Activated CD4-positive, alpha-beta memory T cell treated with anti-CD3 and anti-CD28 coated beads for 36 hours (primary cell): ENCODE data around the gene YARS2. TPM values are rescaled to one million over a fixed set of nuclear protein-coding genes. Genes with fewer than 3 reads are reported as not detected.

Experiments
- CTCF ChIA-PET: fragments of 350-600 bp; sonication (Branson Sonifier 250); formaldehyde crosslinking; loops from one replicate; lab custom pipeline; 2021; ENCODE audit warnings: antibody characterized with exemption, inconsistent platforms; lab: Charles Lee
- POLR2A ChIA-PET: fragments of 350-600 bp; sonication (Branson Sonifier 250); formaldehyde crosslinking; loops from one replicate; lab custom pipeline; 2021; ENCODE audit warnings: antibody characterized with exemption; lab: Charles Lee
- DNase-seq: peaks from one replicate; pipeline ENCODE4 v3.0.0-alpha.2; 2020
- H3K27ac Mint-ChIP-seq: one replicate; pipeline ENCODE4 v1.8.0; 2021; ENCODE audit warnings: mixed read lengths
- H3K27me3 Mint-ChIP-seq: one replicate; pipeline ENCODE4 v1.8.0; 2021; ENCODE audit warnings: mixed read lengths
- H3K36me3 Mint-ChIP-seq: one replicate; pipeline ENCODE4 v1.8.0; 2021; ENCODE audit warnings: mixed read lengths
- H3K4me1 Mint-ChIP-seq: one replicate; pipeline ENCODE4 v1.8.0; 2021; ENCODE audit warnings: low read depth, mixed read lengths
- H3K4me3 Mint-ChIP-seq: one replicate; pipeline ENCODE4 v1.8.0; 2021; ENCODE audit warnings: mild to moderate bottlenecking, mixed read lengths
- H3K9me3 Mint-ChIP-seq: one replicate; pipeline ENCODE4 v1.8.0; 2021; ENCODE audit warnings: mixed read lengths
- intact Hi-C: fragments of 100-400 bp; cut with micrococcal nuclease; formaldehyde crosslinking; loops from one replicate; pipeline ENCODE4 v1.15.1; 2023
- total RNA-seq, 2 experiments: library from RNA; stranded (reverse); gene quantifications; one replicate each; pipeline ENCODE4 v1.2.3, GENCODE V29; 2021

YARS2 gene
- total RNA-seq, 2 experiments from 2014 or later: 23.1 to 28.4 TPM

DNA sequence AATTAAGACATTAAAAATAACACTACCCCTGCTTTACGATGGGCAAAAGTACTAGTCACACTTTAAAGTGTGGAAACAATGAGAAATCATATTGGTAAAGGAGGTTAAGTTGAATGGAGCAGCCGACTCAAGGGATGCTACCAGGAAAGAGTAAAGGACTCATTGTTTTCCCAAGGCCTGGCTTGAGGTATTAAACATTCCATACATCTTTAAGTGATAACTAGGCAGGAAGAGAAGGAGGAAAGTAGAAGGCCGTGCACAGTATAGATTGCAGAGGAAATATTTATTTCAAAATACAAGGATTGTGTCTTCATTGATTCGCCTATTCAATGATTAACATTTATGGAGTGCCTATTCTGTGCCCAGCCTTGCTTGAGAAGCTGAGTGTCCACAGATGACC lies 20.6 kb upstream of the YARS2 start:
- H3K27me3 Mint-ChIP-seq: peaks cover 12% of the 10 kb centered on the region
- DNase-seq: no peak
- H3K4me3 Mint-ChIP-seq: no peak overlapping the region
- CTCF ChIA-PET: interaction anchor here (1.4 kb wide), 1 partner anchor 20 kb away, joined by 3 read pairs; the partner anchor contains the start of gene YARS2
- H3K36me3 Mint-ChIP-seq: no peaks in the 10 kb centered on the region
- intact Hi-C loops: no loop called here
- POLR2A ChIA-PET: no interaction called here
- no peaks in the 10 kb centered on the region for H3K9me3 Mint-ChIP-seq
- no peaks in the 10 kb centered on the region for H3K4me1 Mint-ChIP-seq
- no peak overlapping the region for H3K27ac Mint-ChIP-seq

- intact Hi-C loops: no loop called here
- Mint-ChIP-seq H3K27ac (no peak overlapping the region), H3K4me1 (no peaks in the 10 kb centered on the region), H3K4me3 (no peak overlapping the region), H3K9me3 (no peaks in the 10 kb centered on the region), H3K27me3 (peaks cover 14% of the 10 kb centered on the region), H3K36me3 (no peaks in the 10 kb centered on the region)
- DNase-seq: no peak
- ChIA-PET CTCF (interaction anchor here (0.8 kb wide), 1 partner anchor 13 kb away, joined by 3 read pairs; no protein-coding TSS in a partner anchor), POLR2A (no interaction called here)
Measured at GRCh38 chr12:32773691-32774090, 18.0 kb upstream of the YARS2 start.

DNA sequence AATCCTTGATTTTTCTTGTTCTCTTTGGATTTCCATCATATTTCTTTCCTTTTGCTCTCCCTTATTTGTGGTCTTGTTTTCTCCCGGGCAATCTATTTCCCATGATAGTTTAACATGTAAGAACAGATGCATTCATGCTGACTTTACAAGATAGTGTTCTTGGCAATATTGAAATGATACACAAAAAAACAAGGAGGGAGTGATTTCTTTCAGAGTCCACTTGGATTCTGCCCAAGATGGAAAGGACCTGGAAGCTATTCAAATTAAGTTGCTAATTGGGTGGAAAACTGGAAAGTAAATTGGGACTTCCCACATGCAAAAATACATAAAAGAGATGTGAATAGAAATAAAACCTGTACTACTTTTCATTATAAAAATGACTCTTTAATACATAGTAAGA lies 14.4 kb upstream of the YARS2 start:
- Mint-ChIP-seq H3K4me3 (no peak overlapping the region), H3K36me3 (no peaks in the 10 kb centered on the region), H3K9me3 (no peaks in the 10 kb centered on the region), H3K27ac (no peak overlapping the region), H3K27me3 (peaks cover 16% of the 10 kb centered on the region), H3K4me1 (no peaks in the 10 kb centered on the region)
- DNase-seq: no peak
- intact Hi-C loops: no loop called here
- POLR2A ChIA-PET: no interaction called here
- CTCF ChIA-PET: no interaction called here

GRCh38 chr12:32768518-32768917 lies 12.8 kb upstream of the YARS2 start:
- peaks cover 13% of the 10 kb centered on the region for H3K27me3 Mint-ChIP-seq
- no peaks in the 10 kb centered on the region for H3K4me1 Mint-ChIP-seq
- intact Hi-C loops: no loop called here
- ChIA-PET CTCF (interaction anchor here (1.5 kb wide), 1 partner anchor 12 kb away, joined by 6 read pairs; no protein-coding TSS in a partner anchor), POLR2A (no interaction called here)
- no peak overlapping the region for H3K27ac Mint-ChIP-seq
- DNase-seq: no peak
- H3K36me3 Mint-ChIP-seq: no peaks in the 10 kb centered on the region
- no peaks in the 10 kb centered on the region for H3K9me3 Mint-ChIP-seq
- no peak overlapping the region for H3K4me3 Mint-ChIP-seq

- no peaks in the 10 kb centered on the region for H3K36me3 Mint-ChIP-seq
- H3K9me3 Mint-ChIP-seq: no peaks in the 10 kb centered on the region
- no peak overlapping the region for H3K4me3 Mint-ChIP-seq
- H3K27ac Mint-ChIP-seq: no peak overlapping the region
- CTCF ChIA-PET: interaction anchor here (0.6 kb wide), 1 partner anchor 1187 kb away, joined by 3 read pairs; no protein-coding TSS in a partner anchor
- no peaks in the 10 kb centered on the region for H3K4me1 Mint-ChIP-seq
- intact Hi-C loops: no loop called here
- peaks cover 16% of the 10 kb centered on the region for H3K27me3 Mint-ChIP-seq
- DNase-seq: no peak
- POLR2A ChIA-PET: no interaction called here
Measured at GRCh38 chr12:32765906-32766305, 10.2 kb upstream of the YARS2 start.

DNA sequence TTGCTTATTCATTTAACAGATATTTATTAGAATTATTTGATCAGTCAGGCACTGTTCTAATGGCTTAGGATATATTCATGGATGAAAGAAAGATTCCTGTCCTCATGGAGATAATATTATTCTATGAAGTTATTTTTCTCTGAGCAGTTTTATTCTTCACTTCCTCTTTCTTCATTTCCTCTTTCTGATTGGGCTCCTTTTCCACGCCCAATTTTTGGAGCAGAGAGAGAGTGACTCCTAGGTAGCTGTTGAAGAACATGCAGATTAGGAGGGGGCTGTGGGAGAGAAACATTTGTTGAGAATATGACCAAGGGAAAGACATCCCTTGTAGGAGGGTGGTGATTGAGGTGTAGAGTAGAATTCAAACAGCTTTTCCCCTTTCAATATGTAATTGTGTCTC lies 6.0 kb upstream of the YARS2 start:
- Mint-ChIP-seq H3K27me3 (peaks cover 4% of the 10 kb centered on the region), H3K36me3 (no peaks in the 10 kb centered on the region), H3K4me1 (no peaks in the 10 kb centered on the region), H3K27ac (no peak overlapping the region), H3K4me3 (no peak overlapping the region), H3K9me3 (no peaks in the 10 kb centered on the region)
- ChIA-PET POLR2A (no interaction called here), CTCF (interaction anchor here (1.7 kb wide), 1 partner anchor 305 kb away, joined by 3 read pairs; no protein-coding TSS in a partner anchor)
- DNase-seq: no peak
- intact Hi-C loops: no loop called here

DNA sequence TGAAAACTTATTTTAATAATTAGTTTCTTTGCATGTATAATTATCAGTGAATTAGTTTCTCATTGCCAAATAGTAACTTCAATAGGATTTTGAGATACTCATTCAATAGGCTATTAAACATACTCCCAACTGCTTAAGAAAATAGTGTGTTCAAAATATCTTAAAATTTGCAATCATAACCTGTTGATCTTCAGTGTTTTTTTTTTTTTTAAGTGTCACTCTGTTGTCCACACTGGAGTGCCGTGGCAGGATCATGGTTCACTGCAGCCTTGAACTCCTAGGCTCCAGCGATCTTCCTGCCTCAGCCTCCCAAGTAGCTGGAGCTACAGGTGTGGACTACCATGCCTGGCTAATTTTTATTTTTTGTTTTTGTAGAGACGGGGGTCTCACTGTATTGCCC lies 1.5 kb upstream of the YARS2 start:
- no peak for DNase-seq
- POLR2A ChIA-PET: no interaction called here
- peaks cover 21% of the 10 kb centered on the region for H3K4me1 Mint-ChIP-seq
- CTCF ChIA-PET: interaction anchor here (1.1 to 4.7 kb wide), 6 partner anchors 12 to 1264 kb away, joined by 3 to 100 read pairs (median 18); partner anchors contain the start of gene ALG10
- H3K9me3 Mint-ChIP-seq: no peaks in the 10 kb centered on the region
- no peak overlapping the region for H3K27ac Mint-ChIP-seq
- peaks cover 3% of the 10 kb centered on the region for H3K36me3 Mint-ChIP-seq
- H3K27me3 Mint-ChIP-seq: peaks cover 3% of the 10 kb centered on the region
- H3K4me3 Mint-ChIP-seq: no peak overlapping the region
- intact Hi-C loops: loop anchor here (5.0 kb wide), 2 partner anchors 1030 to 1435 kb away; partner anchors contain the start of gene AMN1

DNA sequence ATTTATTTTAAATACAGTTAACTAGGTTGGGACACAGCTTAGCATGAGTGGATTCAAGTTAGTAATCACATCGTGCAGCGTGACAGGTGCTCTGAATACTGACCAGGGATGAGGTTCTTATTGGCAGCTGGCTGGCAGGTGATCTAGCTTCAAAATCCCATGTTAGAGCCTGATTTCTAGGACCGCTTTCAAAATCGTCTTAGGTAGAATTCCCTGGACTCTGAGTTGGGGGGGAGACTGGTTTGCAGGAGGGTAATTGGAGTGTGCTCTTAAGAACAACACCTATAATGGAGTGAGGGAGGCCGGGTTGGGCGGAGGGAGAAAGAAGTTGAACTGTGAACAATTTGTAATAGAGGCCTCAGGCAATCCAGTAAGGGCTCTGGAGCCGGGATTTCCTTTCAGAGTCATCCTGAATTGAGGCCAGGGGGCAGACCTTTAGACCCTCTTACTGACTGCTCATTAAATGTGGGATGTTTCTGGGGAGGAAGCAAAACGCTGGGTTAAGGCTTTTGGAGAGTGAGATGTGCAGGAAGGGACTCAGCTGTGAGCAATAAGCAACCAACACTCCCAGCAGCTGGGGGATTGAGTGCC lies 874 bp upstream of the YARS2 start:
- CTCF ChIA-PET: interaction anchor here (0.7 to 4.7 kb wide), 20 partner anchors 10 to 1277 kb away, joined by 3 to 100 read pairs (median 4); partner anchors contain the start of genes ALG10 and DNM1L
- H3K4me3 Mint-ChIP-seq: peak overlapping the region; percentile 91
- H3K36me3 Mint-ChIP-seq: peaks cover 5% of the 10 kb centered on the region
- POLR2A ChIA-PET: interaction anchor here (0.8 to 1.0 kb wide), 2 partner anchors 1103 to 1430 kb away, joined by 3 to 8 read pairs; partner anchors contain the start of gene SINHCAF
- H3K27ac Mint-ChIP-seq: peak overlapping the region; percentile 93
- intact Hi-C loops: loop anchor here (1.0 to 5.0 kb wide), 5 partner anchors 152 to 1462 kb away; partner anchors contain the start of gene AMN1
- H3K27me3 Mint-ChIP-seq: no peaks in the 10 kb centered on the region
- H3K4me1 Mint-ChIP-seq: peaks cover 21% of the 10 kb centered on the region
- no peak for DNase-seq
- no peaks in the 10 kb centered on the region for H3K9me3 Mint-ChIP-seq

DNA sequence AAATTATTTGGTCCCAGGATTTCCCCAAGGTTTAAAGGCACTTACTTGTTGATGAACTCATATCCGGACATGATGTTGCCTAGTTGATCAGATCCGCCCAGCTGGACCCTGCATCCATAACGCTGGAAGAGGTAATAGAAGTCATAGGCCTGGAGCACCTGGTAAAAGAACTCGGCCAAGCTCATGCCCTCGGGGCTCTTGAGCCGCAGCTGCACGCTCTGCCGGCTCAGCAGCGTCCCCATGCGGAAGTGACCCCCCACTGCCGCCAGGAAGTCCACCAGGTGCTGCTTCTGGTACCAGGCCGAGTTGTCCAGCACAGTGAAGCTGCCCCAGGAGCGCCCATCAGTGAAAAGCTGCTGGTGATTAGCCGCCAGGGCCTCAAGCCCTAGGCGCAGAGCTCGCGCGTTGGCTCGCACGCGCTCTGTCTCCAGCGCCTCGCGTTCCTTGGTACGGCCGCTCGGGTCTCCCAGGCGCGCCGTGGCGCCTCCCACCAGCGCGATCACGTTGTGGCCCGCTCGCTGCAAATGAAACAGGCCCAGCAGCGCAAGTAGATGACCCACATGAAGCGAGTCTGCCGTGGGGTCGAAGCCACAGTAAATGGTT lies 545 bp downstream of the YARS2 start:
- H3K4me1 Mint-ChIP-seq: peaks cover 21% of the 10 kb centered on the region
- H3K36me3 Mint-ChIP-seq: peaks cover 9% of the 10 kb centered on the region
- DNase-seq: peak; percentile 83
- intact Hi-C loops: loop anchor here (1.0 to 5.0 kb wide), 8 partner anchors 76 to 1433 kb away; partner anchors contain the start of genes ALG10, AMN1, DNM1L and ETFBKMT
- H3K4me3 Mint-ChIP-seq: peak overlapping the region; percentile 91
- ChIA-PET POLR2A (interaction anchor here (0.7 to 2.0 kb wide), 8 partner anchors 11 to 1429 kb away, joined by 3 to 16 read pairs (median 4); partner anchors contain the start of genes ALG10, DNM1L and SINHCAF), CTCF (interaction anchor here (0.6 to 4.7 kb wide), 38 partner anchors 9 to 1278 kb away, joined by 3 to 100 read pairs (median 4); partner anchors contain the start of genes ALG10, DNM1L, FGD4 and PKP2)
- H3K27ac Mint-ChIP-seq: peak overlapping the region; percentile 93
- no peaks in the 10 kb centered on the region for H3K9me3 Mint-ChIP-seq
- no peaks in the 10 kb centered on the region for H3K27me3 Mint-ChIP-seq

DNA sequence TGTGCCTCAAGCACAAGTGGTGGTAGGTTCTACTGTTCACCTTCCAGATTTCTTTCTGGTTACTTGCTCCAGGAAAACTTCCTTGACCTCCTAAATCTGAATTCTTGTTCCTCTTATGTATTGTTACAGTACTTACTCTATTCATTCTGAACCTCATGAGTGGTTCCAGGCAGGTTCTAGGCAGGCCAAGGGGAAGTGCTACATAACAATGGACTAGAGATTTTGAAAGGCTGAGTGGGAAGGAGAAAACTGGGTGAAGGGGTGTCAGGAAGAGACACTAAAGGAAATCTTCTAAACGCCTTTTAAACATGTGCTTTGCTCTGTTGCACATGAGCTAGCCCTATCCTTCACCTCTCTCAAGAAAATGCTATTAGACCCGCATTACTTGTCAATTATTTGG lies 1.6 kb downstream of the YARS2 start:
- intact Hi-C loops: no loop called here
- Mint-ChIP-seq H3K9me3 (no peaks in the 10 kb centered on the region), H3K4me1 (peaks cover 21% of the 10 kb centered on the region), H3K27me3 (no peaks in the 10 kb centered on the region), H3K36me3 (peaks cover 13% of the 10 kb centered on the region), H3K27ac (peak overlapping the region; percentile 93), H3K4me3 (peak overlapping the region; percentile 91)
- POLR2A ChIA-PET: interaction anchor here (1.1 to 2.0 kb wide), 3 partner anchors 10 to 75 kb away, joined by 3 to 6 read pairs (median 5); partner anchors contain the start of gene DNM1L
- DNase-seq: no peak
- CTCF ChIA-PET: interaction anchor here (0.8 to 4.7 kb wide), 13 partner anchors 11 to 1280 kb away, joined by 3 to 100 read pairs (median 10); partner anchors contain the start of genes ALG10, DNM1L and FGD4

- intact Hi-C loops: no loop called here
- H3K4me3 Mint-ChIP-seq: peak overlapping the region; percentile 91
- peaks cover 21% of the 10 kb centered on the region for H3K4me1 Mint-ChIP-seq
- peak overlapping the region; percentile 93 for H3K27ac Mint-ChIP-seq
- CTCF ChIA-PET: interaction anchor here (1.5 to 4.7 kb wide), 5 partner anchors 18 to 1268 kb away, joined by 4 to 100 read pairs (median 18); partner anchors contain the start of genes ALG10 and FGD4
- H3K27me3 Mint-ChIP-seq: no peaks in the 10 kb centered on the region
- no peaks in the 10 kb centered on the region for H3K9me3 Mint-ChIP-seq
- DNase-seq: no peak
- POLR2A ChIA-PET: no interaction called here
- peaks cover 13% of the 10 kb centered on the region for H3K36me3 Mint-ChIP-seq
Measured at GRCh38 chr12:32753605-32754004, 2.1 kb downstream of the YARS2 start.

GRCh38 chr12:32743264-32743663 lies 12.4 kb downstream of the YARS2 start:
- intact Hi-C loops: no loop called here
- Mint-ChIP-seq H3K4me1 (peaks cover 13% of the 10 kb centered on the region), H3K36me3 (peaks cover 40% of the 10 kb centered on the region), H3K4me3 (no peak overlapping the region), H3K27ac (peak overlapping the region; percentile 30), H3K9me3 (no peaks in the 10 kb centered on the region), H3K27me3 (no peaks in the 10 kb centered on the region)
- no peak for DNase-seq
- POLR2A ChIA-PET: no interaction called here
- CTCF ChIA-PET: interaction anchor here (5.9 kb wide), 1 partner anchor 12 kb away, joined by 29 read pairs; the partner anchor contains the start of gene YARS2
